IMR-90 (cell line): Measurements from ENCODE around the gene C17orf50.

Source experiments
- MXI1 ChIP-seq: IDR thresholded peaks from 2 replicates; pipeline ENCODE4 v1.6.1; 2012; ENCODE audit warnings: low read depth, mild to moderate bottlenecking, low read length, moderate library complexity, borderline replicate concordance
- POLR2A ChIP-seq: IDR thresholded peaks from 2 replicates; pipeline ENCODE4 v1.6.1; 2012; ENCODE audit warnings: mild to moderate bottlenecking, low read depth, low read length
- RFX5 ChIP-seq: IDR thresholded peaks from 2 replicates; pipeline ENCODE4 v1.8.0; 2012; ENCODE audit warnings: low read depth, mild to moderate bottlenecking, low read length, moderate library complexity
- SMC3 ChIP-seq: fragments of 150-350 bp; IDR thresholded peaks from 2 replicates; pipeline ENCODE4 v1.6.1; 2016; ENCODE audit warnings: low read depth, mild to moderate bottlenecking, antibody characterized with exemption, low read length, moderate library complexity
- TF ChIP-seq, protein P1 (sequence below): conservative IDR thresholded peaks from 2 replicates; pipeline ENCODE4 v1.5.1; 2012; ENCODE audit warnings: mild to moderate bottlenecking, low read depth, low read length, improper control_type of control experiment

DNA sequence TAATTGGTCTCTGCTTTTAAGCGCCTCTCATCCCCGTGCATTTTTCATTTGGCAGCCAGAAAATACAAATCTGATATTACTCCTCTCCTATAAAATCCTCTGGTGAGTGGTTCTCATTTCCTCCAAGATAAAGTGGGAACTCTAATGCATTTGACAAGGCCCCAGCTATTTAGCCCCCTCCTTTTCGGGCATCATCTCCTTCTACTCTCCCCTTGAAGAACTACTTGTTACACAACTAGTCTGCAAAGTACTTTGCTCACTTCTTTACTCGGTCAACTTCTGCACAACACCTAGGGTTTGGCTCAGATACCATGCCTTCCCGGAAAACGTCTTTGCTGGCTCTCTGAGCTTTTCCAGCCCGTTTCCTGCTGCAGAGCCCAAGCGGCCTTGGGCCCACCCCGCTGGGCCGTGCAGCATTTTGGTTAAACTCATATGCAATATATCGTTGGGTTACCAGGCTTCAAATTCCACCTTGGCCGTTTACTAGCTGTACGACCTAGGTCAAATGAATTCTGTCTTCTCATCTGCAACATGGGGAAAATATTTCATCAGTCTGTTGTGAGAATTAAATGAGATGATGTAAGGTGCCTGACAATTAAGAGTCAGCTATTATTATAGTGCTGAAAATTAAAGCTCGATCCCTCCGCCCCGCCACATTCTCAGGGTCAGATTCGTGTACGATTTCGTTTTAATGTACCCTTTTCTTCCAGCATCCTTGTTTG lies 47.7 kb downstream of the C17orf50 start:
- TF ChIP-seq, protein P1, sequence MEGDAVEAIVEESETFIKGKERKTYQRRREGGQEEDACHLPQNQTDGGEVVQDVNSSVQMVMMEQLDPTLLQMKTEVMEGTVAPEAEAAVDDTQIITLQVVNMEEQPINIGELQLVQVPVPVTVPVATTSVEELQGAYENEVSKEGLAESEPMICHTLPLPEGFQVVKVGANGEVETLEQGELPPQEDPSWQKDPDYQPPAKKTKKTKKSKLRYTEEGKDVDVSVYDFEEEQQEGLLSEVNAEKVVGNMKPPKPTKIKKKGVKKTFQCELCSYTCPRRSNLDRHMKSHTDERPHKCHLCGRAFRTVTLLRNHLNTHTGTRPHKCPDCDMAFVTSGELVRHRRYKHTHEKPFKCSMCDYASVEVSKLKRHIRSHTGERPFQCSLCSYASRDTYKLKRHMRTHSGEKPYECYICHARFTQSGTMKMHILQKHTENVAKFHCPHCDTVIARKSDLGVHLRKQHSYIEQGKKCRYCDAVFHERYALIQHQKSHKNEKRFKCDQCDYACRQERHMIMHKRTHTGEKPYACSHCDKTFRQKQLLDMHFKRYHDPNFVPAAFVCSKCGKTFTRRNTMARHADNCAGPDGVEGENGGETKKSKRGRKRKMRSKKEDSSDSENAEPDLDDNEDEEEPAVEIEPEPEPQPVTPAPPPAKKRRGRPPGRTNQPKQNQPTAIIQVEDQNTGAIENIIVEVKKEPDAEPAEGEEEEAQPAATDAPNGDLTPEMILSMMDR, result no peak
- TF ChIP-seq POLR2A, result no peak
- TF ChIP-seq SMC3, result no peak
- TF ChIP-seq MXI1, result no peak
- TF ChIP-seq RFX5, result no peak
